Measurements from ENCODE around the gene KCTD19. TPM values are rescaled to one million over a fixed set of nuclear protein-coding genes. Genes with fewer than 3 reads are reported as not detected.

The KCTD19 gene
- total and polyA plus RNA-seq, 4 donors: 0.07 to 5.1 (median 0.32) TPM

GRCh38 chr16:67279296-67280089 lies 47.0 kb downstream of the KCTD19 start, which contains the start of gene PLEKHG4:
TSS of gene PLEKHG4 (plus strand) at chr16:67279532. CDS start at chr16:67280045, 513 bp downstream.
- peak within 1 kb of the TSS; percentile 37 for H3K4me3 ChIP-seq
- H3K9ac ChIP-seq (ENCODE audit: insufficient read depth in 1 of 2, low read length in 2 of 2): no peak within 1 kb of the TSS
- WGBS, 2 donors: 23 to 44% methylated on average over 48 to 83 of the region's 83 CpGs
- ATAC-seq (ENCODE audit: insufficient read depth, low FRiP score) (peak; percentile 91), DNase-seq (peak; percentile 67 to 85 (median 80))
- TF ChIP-seq CTCF (IDR thresholded peaks at IDR 0.05; ENCODE audit: control extremely low read depth, extremely low read depth): peak; percentile 62
- no peaks in the 10 kb centered on the region for H3K27me3 ChIP-seq (ENCODE audit: control insufficient read depth in 3 of 3, insufficient read depth in 3 of 3, low read length in 2 of 3)
- H3K9me3 ChIP-seq (ENCODE audit: control insufficient read depth in 4 of 4, insufficient read depth in 3 of 4, low read length in 3 of 4): no peaks in the 10 kb centered on the region
- peak within 1 kb of the TSS in 1 of 2 donors; percentile 55 for H3K27ac ChIP-seq (ENCODE audit: low read depth in 1 of 2, low read length in 1 of 2)
- H3K36me3 ChIP-seq (ENCODE audit: control insufficient read depth in 4 of 4, insufficient read depth in 4 of 4, low read length in 4 of 4): peaks cover 0 to 6% (median 1%) of the 10 kb centered on the region in 4 donors
- peaks cover 0 to 22% (median 5%) of the 10 kb centered on the region in 5 donors for H3K4me1 ChIP-seq (ENCODE audit: control insufficient read depth in 5 of 5, insufficient read depth in 5 of 5, low read length in 5 of 5)

- H3K4me1 ChIP-seq (ENCODE audit: control insufficient read depth in 5 of 5, insufficient read depth in 5 of 5, low read length in 5 of 5): peaks cover 0 to 22% (median 5%) of the 10 kb centered on the region in 5 donors
- H3K9ac ChIP-seq (ENCODE audit: insufficient read depth in 1 of 2, low read length in 2 of 2): no peak overlapping the region
- peak overlapping the region; percentile 37 for H3K4me3 ChIP-seq
- WGBS, 2 donors: 2% methylated on average over 16 to 42 of the region's 42 CpGs
- TF ChIP-seq CTCF (IDR thresholded peaks at IDR 0.05; ENCODE audit: control extremely low read depth, extremely low read depth): no peak
- H3K27ac ChIP-seq (ENCODE audit: low read depth in 1 of 2, low read length in 1 of 2): peak overlapping the region in 1 of 2 donors; percentile 55
- DNase-seq (peak in 2 of 3 donors; percentile 24 to 27), ATAC-seq (ENCODE audit: insufficient read depth, low FRiP score) (peak; percentile 32)
- H3K27me3 ChIP-seq (ENCODE audit: control insufficient read depth in 3 of 3, insufficient read depth in 3 of 3, low read length in 2 of 3): no peaks in the 10 kb centered on the region
- H3K36me3 ChIP-seq (ENCODE audit: control insufficient read depth in 4 of 4, insufficient read depth in 4 of 4, low read length in 4 of 4): peaks cover 0 to 6% (median 1%) of the 10 kb centered on the region in 4 donors
- no peaks in the 10 kb centered on the region for H3K9me3 ChIP-seq (ENCODE audit: control insufficient read depth in 4 of 4, insufficient read depth in 3 of 4, low read length in 3 of 4)
Observed at GRCh38 chr16:67278773-67279295, 47.7 kb downstream of the KCTD19 start.

- peaks cover 0 to 22% (median 5%) of the 10 kb centered on the region in 5 donors for H3K4me1 ChIP-seq (ENCODE audit: control insufficient read depth in 5 of 5, insufficient read depth in 5 of 5, low read length in 5 of 5)
- peak overlapping the region in 1 of 2 donors; percentile 57 for H3K27ac ChIP-seq (ENCODE audit: low read depth in 1 of 2, low read length in 1 of 2)
- 61 to 70% methylated on average over 13 of the region's 13 CpGs for WGBS, 2 donors
- H3K4me3 ChIP-seq: peak overlapping the region; percentile 37
- ATAC-seq (ENCODE audit: insufficient read depth, low FRiP score) (peak; percentile 1), DNase-seq (no peak)
- no peaks in the 10 kb centered on the region for H3K9me3 ChIP-seq (ENCODE audit: control insufficient read depth in 4 of 4, insufficient read depth in 3 of 4, low read length in 3 of 4)
- no peaks in the 10 kb centered on the region for H3K27me3 ChIP-seq (ENCODE audit: control insufficient read depth in 3 of 3, insufficient read depth in 3 of 3, low read length in 2 of 3)
- no peak overlapping the region for H3K9ac ChIP-seq (ENCODE audit: insufficient read depth in 1 of 2, low read length in 2 of 2)
- TF ChIP-seq CTCF (IDR thresholded peaks at IDR 0.05; ENCODE audit: control extremely low read depth, extremely low read depth): no peak
- peaks cover 0 to 6% (median 1%) of the 10 kb centered on the region in 4 donors for H3K36me3 ChIP-seq (ENCODE audit: control insufficient read depth in 4 of 4, insufficient read depth in 4 of 4, low read length in 4 of 4)
Observed at GRCh38 chr16:67277999-67278772, 48.4 kb downstream of the KCTD19 start.
